ENCODE data around the gene TRIM40.

DNA sequence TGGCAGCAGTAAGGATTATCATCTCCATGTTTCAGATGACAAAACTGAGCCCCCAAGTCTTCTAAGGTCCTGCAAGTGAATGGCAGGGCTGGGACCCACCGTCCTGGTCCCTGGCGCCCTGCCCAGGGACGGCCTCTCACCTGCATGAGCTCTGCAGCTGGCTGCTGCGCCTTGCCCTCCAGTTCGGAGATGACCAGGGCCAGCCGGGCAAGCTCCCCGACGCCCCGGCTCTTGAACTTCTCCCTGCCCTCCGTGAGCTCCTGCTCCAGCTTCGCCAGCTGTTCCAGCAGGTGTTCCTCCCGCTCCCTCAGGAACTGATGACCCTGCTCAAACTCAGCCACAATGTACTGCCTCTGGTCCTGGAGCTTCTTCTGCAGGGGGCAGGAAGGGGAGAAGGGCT lies 60.4 kb downstream of the TRIM40 start:
- TF ChIP-seq, protein P1, sequence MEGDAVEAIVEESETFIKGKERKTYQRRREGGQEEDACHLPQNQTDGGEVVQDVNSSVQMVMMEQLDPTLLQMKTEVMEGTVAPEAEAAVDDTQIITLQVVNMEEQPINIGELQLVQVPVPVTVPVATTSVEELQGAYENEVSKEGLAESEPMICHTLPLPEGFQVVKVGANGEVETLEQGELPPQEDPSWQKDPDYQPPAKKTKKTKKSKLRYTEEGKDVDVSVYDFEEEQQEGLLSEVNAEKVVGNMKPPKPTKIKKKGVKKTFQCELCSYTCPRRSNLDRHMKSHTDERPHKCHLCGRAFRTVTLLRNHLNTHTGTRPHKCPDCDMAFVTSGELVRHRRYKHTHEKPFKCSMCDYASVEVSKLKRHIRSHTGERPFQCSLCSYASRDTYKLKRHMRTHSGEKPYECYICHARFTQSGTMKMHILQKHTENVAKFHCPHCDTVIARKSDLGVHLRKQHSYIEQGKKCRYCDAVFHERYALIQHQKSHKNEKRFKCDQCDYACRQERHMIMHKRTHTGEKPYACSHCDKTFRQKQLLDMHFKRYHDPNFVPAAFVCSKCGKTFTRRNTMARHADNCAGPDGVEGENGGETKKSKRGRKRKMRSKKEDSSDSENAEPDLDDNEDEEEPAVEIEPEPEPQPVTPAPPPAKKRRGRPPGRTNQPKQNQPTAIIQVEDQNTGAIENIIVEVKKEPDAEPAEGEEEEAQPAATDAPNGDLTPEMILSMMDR (IDR thresholded peaks at IDR 0.05), result no peak
- no peak for TF ChIP-seq POLR2A (IDR thresholded peaks at IDR 0.05)
